ENCODE results near the gene GSC2. TPM values are rescaled to one million over a fixed set of nuclear protein-coding genes. Genes with fewer than 3 reads are reported as not detected.

The GSC2 gene
- polyA plus RNA-seq, 3 donors: not detected

- Mint-ChIP-seq H3K4me3 (no peak overlapping the region), H3K4me1 (peaks cover 9% of the 10 kb centered on the region), H3K9me3 (peaks cover 0 to 2% (median 0%) of the 10 kb centered on the region in 7 donors), H3K27ac (peak overlapping the region in 3 of 7 donors; percentile 38 to 71 (median 41)), H3K27me3 (ENCODE audit: low read depth in 3 of 3) (peaks cover 0 to 3% (median 2%) of the 10 kb centered on the region in 3 donors), H3K36me3 (peaks cover 14 to 29% of the 10 kb centered on the region in 2 donors)
- no peaks in the 10 kb centered on the region for H3K79me2 ChIP-seq (ENCODE audit: insufficient read depth, low read length)
- no peak overlapping the region for H3K27ac ChIP-seq (ENCODE audit: low read depth in 1 of 2, low read length in 2 of 2)
- peaks cover 11 to 25% of the 10 kb centered on the region in 2 donors for H3K36me3 ChIP-seq (replicated peaks in 1 of 2; ENCODE audit: control insufficient read depth in 1 of 2, insufficient read depth in 2 of 2, low read length in 2 of 2)
- no peak overlapping the region for H2AFZ ChIP-seq (ENCODE audit: insufficient read depth, low read depth, low read length, poor library complexity, severe bottlenecking)
- H3K9me3 ChIP-seq (replicated peaks in 1 of 2; ENCODE audit: control insufficient read depth in 1 of 2, insufficient read depth in 1 of 2, low read length in 2 of 2): no peaks in the 10 kb centered on the region
- WGBS (ENCODE audit: insufficient coverage): 98% methylated on average over 8 of the region's 11 CpGs
- no peak overlapping the region for H3K4me3 ChIP-seq (replicated peaks in 1 of 3; ENCODE audit: low read depth in 2 of 3, low read length in 3 of 3)
- peaks cover 6% of the 10 kb centered on the region for H4K20me1 ChIP-seq (ENCODE audit: insufficient read depth, low read length)
- intact Hi-C loops (cut with micrococcal nuclease): no loop called here
- no peak for DNase-seq
- H3K4me1 ChIP-seq (ENCODE audit: control insufficient read depth in 1 of 2, insufficient read depth in 2 of 2, low read length in 2 of 2): peaks cover 15 to 25% of the 10 kb centered on the region in 2 donors
- no peak for TF ChIP-seq CTCF (IDR thresholded peaks at IDR 0.05)
- no peak overlapping the region for H3K9ac ChIP-seq (ENCODE audit: insufficient read depth, low read length, poor library complexity, severe bottlenecking)
- no peak overlapping the region for H3K4me2 ChIP-seq (replicated peaks; ENCODE audit: extremely low read depth, low read length, poor library complexity, severe bottlenecking)
- no peaks in the 10 kb centered on the region for H3K27me3 ChIP-seq (ENCODE audit: control insufficient read depth in 2 of 2, insufficient read depth in 2 of 2, low read length in 2 of 2)
Observed at GRCh38 chr22:19180740-19181410, 30.8 kb upstream of the GSC2 start.

GRCh38 chr22:19180234-19180633, 30.1 kb upstream of the GSC2 start:
- Histone ChIP-seq H4K20me1 (ENCODE audit: insufficient read depth, low read length) (peaks cover 6% of the 10 kb centered on the region), H3K9me3 (replicated peaks in 1 of 2; ENCODE audit: control insufficient read depth in 1 of 2, insufficient read depth in 1 of 2, low read length in 2 of 2) (no peaks in the 10 kb centered on the region), H3K9ac (ENCODE audit: insufficient read depth, low read length, poor library complexity, severe bottlenecking) (no peak overlapping the region), H3K27me3 (ENCODE audit: control insufficient read depth in 2 of 2, insufficient read depth in 2 of 2, low read length in 2 of 2) (no peaks in the 10 kb centered on the region), H3K4me3 (replicated peaks in 1 of 3; ENCODE audit: low read depth in 2 of 3, low read length in 3 of 3) (no peak overlapping the region), H3K4me2 (replicated peaks; ENCODE audit: extremely low read depth, low read length, poor library complexity, severe bottlenecking) (no peak overlapping the region), H3K79me2 (ENCODE audit: insufficient read depth, low read length) (no peaks in the 10 kb centered on the region), H2AFZ (ENCODE audit: insufficient read depth, low read depth, low read length, poor library complexity, severe bottlenecking) (no peak overlapping the region), H3K27ac (ENCODE audit: low read depth in 1 of 2, low read length in 2 of 2) (no peak overlapping the region), H3K4me1 (ENCODE audit: control insufficient read depth in 1 of 2, insufficient read depth in 2 of 2, low read length in 2 of 2) (peaks cover 15 to 25% of the 10 kb centered on the region in 2 donors), H3K36me3 (replicated peaks in 1 of 2; ENCODE audit: control insufficient read depth in 1 of 2, insufficient read depth in 2 of 2, low read length in 2 of 2) (peaks cover 7 to 20% of the 10 kb centered on the region in 2 donors)
- Mint-ChIP-seq H3K27ac (peak overlapping the region in 2 of 7 donors; percentile 35 to 41), H3K36me3 (peaks cover 14 to 23% of the 10 kb centered on the region in 2 donors), H3K4me1 (peaks cover 9% of the 10 kb centered on the region), H3K9me3 (peaks cover 0 to 2% (median 0%) of the 10 kb centered on the region in 7 donors), H3K4me3 (no peak overlapping the region), H3K27me3 (ENCODE audit: low read depth in 3 of 3) (peaks cover 0 to 3% (median 2%) of the 10 kb centered on the region in 3 donors)
- TF ChIP-seq CTCF (IDR thresholded peaks at IDR 0.05): no peak
- intact Hi-C loops (cut with micrococcal nuclease): no loop called here
- DNase-seq: no peak
- 95% methylated on average over 9 of the region's 9 CpGs for WGBS (ENCODE audit: insufficient coverage)
